Liver (tissue), 9 donors: ENCODE data around the gene KIF6. TPM values are rescaled to one million over a fixed set of nuclear protein-coding genes. Genes with fewer than 3 reads are reported as not detected.

Experiments
- DNase-seq: peaks from one replicate; pipeline ENCODE4 v3.0.0-alpha.2; 2017; ENCODE audit warnings: low spot score
- H3K27ac ChIP-seq, 2 donors: one replicate each; pipeline ENCODE4 v1.7.0; 2013; ENCODE audit warnings: inconsistent platforms in 2 of 2, low read length in 2 of 2, control low read depth in 1 of 2, low read depth in 1 of 2, mild to moderate bottlenecking in 1 of 2
- H3K27me3 ChIP-seq, 4 donors: one replicate each; pipeline versions ENCODE4 v1.6.1 to v1.7.0; 2013; ENCODE audit warnings: low read length in 3 of 4, inconsistent platforms in 1 of 4, mild to moderate bottlenecking in 1 of 4, moderate library complexity in 1 of 4; ENCODE audit not compliant: control insufficient read depth in 4 of 4, insufficient read depth in 4 of 4
- H3K36me3 ChIP-seq, 4 donors: one replicate each; pipeline versions ENCODE4 v1.6.1 to v1.7.0; 2013; ENCODE audit warnings: low read length in 3 of 4, mild to moderate bottlenecking in 3 of 4, low read depth in 1 of 4, moderate library complexity in 1 of 4; ENCODE audit not compliant: control insufficient read depth in 4 of 4, insufficient read depth in 3 of 4
- H3K4me1 ChIP-seq, 4 donors: one replicate each; pipeline versions ENCODE4 v1.6.1 to v1.7.0; 2013; ENCODE audit warnings: low read length in 3 of 4, mild to moderate bottlenecking in 3 of 4, moderate library complexity in 1 of 4; ENCODE audit not compliant: control insufficient read depth in 4 of 4, insufficient read depth in 4 of 4
- H3K4me3 ChIP-seq, 3 donors: one replicate each; pipeline versions ENCODE4 v1.6.1 to v1.7.0; 2013; ENCODE audit warnings: low read length in 3 of 3, control low read depth in 1 of 3, low read depth in 1 of 3, mild to moderate bottlenecking in 1 of 3
- H3K9ac ChIP-seq, 2 donors: one replicate each; pipeline ENCODE4 v1.7.0; 2013; ENCODE audit warnings: low read length in 2 of 2, mild to moderate bottlenecking in 2 of 2, moderate library complexity in 2 of 2, control low read depth in 1 of 2, low read depth in 1 of 2
- H3K9me3 ChIP-seq, 4 donors: one replicate each; pipeline versions ENCODE4 v1.6.1 to v1.7.0; 2013; ENCODE audit warnings: low read length in 3 of 4; ENCODE audit not compliant: control insufficient read depth in 4 of 4
- EGR1 ChIP-seq, 2 donors: IDR thresholded peaks; 2 replicates each; pipeline ENCODE4 v1.6.1; 2016 to 2018; ENCODE audit warnings: antibody characterized with exemption in 2 of 2, low read depth in 2 of 2
- FOXA1 ChIP-seq: IDR thresholded peaks from 2 replicates; pipeline ENCODE4 v1.6.1; 2016; ENCODE audit warnings: antibody characterized with exemption
- FOXA2 ChIP-seq: IDR thresholded peaks from 2 replicates; pipeline ENCODE4 v1.6.1; 2016; ENCODE audit warnings: antibody characterized with exemption
- GABPA ChIP-seq, 2 donors: IDR thresholded peaks in 1 of 2; conservative IDR thresholded peaks in 1 of 2; 2 replicates each; pipeline ENCODE4 v1.6.1; 2016; ENCODE audit warnings: antibody characterized with exemption in 2 of 2, mild to moderate bottlenecking in 1 of 2, moderate library complexity in 1 of 2
- HNF4A ChIP-seq, 2 donors: conservative IDR thresholded peaks; 2 replicates each; pipeline ENCODE4 v1.6.1; 2016; ENCODE audit warnings: antibody characterized with exemption in 2 of 2, mild to moderate bottlenecking in 2 of 2
- HNF4G ChIP-seq: IDR thresholded peaks from 2 replicates; pipeline ENCODE4 v1.6.1; 2016; ENCODE audit warnings: antibody characterized with exemption
- JUND ChIP-seq, 2 donors: IDR thresholded peaks; 2 replicates each; pipeline ENCODE4 v1.6.1; 2016; ENCODE audit warnings: antibody characterized with exemption in 2 of 2
- NR2F2 ChIP-seq: IDR thresholded peaks from 2 replicates; pipeline ENCODE4 v1.6.1; 2016; ENCODE audit warnings: antibody characterized with exemption
- RAD21 ChIP-seq, 2 donors: IDR thresholded peaks; 2 replicates each; pipeline ENCODE4 v1.6.1; 2016; ENCODE audit warnings: antibody characterized with exemption in 2 of 2, mild to moderate bottlenecking in 2 of 2
- RXRA ChIP-seq, 2 donors: IDR thresholded peaks; 2 replicates each; pipeline ENCODE4 v1.6.1; 2017 to 2018; ENCODE audit warnings: antibody characterized with exemption in 2 of 2, mild to moderate bottlenecking in 1 of 2
- SP1 ChIP-seq: IDR thresholded peaks from 2 replicates; pipeline ENCODE4 v1.6.1; 2018; ENCODE audit warnings: antibody characterized with exemption, mild to moderate bottlenecking
- TAF1 ChIP-seq: conservative IDR thresholded peaks from 2 replicates; pipeline ENCODE4 v1.6.1; 2016; ENCODE audit warnings: antibody characterized with exemption, mild to moderate bottlenecking
- YY1 ChIP-seq: IDR thresholded peaks from 2 replicates; pipeline ENCODE4 v1.6.1; 2016; ENCODE audit warnings: antibody characterized with exemption, mild to moderate bottlenecking
- WGBS: extraction: QIAGEN DNeasy Blood & Tissue Kit; methylation state at CpG from one replicate; pipeline ENCODE4 v1.1.7; 2013; 5-methylcytosine and 5-hydroxymethylcytosine counted together
- polyA plus RNA-seq, 2 donors: library from polyadenylated mRNA; stranded (reverse) in 1 of 2; unstranded in 1 of 2; fragments of 200-250 nt in 1 of 2; fragments of >200 nt in 1 of 2; fragmentation: Nextera tagmentation in 1 of 2; extraction: Ambion mirVana in 1 of 2; gene quantifications; one replicate each; pipeline versions ENCODE4 v1.2.1 to v1.2.3, GENCODE V29; 2013 to 2015
- total RNA-seq, 2 donors: library from RNA; depleted of rRNA; stranded (reverse); fragments of >200 nt; gene quantifications; one replicate each; pipeline ENCODE4 v1.2.3, GENCODE V29; 2014
- TF ChIP-seq, protein P1 (sequence below): IDR thresholded peaks from 2 replicates; pipeline ENCODE4 v1.6.1; 2016; ENCODE audit warnings: antibody characterized with exemption
- TF ChIP-seq, protein P2 (sequence below): IDR thresholded peaks from 2 replicates; pipeline ENCODE4 v1.6.1; 2016; ENCODE audit warnings: antibody characterized with exemption
- TF ChIP-seq, protein P3 (sequence below): IDR thresholded peaks from 2 replicates; pipeline ENCODE4 v1.6.1; 2016; ENCODE audit warnings: antibody characterized with exemption, mild to moderate bottlenecking
- donor health status: healthy.
- donor health status: healthy.
- donor health status: healthy.
- donor health status: healthy.
- donor health status: healthy.

Gene KIF6
- total and polyA plus RNA-seq, 4 donors = 0.17 to 7.5 (median 0.29) TPM

DNA sequence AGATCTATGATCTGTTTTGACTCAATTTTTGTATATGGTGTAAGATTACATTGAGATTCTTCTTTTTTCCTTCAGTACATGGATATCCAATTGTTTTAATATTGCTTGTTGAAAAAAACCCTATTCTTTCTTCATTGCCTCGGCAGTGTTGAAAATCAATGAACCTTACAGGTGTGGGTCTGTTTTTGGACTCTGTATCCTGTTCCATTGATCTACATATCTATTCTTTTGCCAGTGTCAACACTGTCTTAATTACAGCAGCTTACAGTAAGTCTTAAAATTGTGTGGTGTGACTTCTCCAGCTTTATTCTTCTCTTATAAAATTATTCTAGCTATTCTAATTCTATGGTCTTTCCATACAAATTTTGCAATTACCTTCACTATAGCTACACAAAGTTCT, 320.9 kb downstream of the KIF6 start:
- Histone ChIP-seq H3K9me3 (no peaks in the 10 kb centered on the region), H3K27ac (no peak overlapping the region), H3K4me3 (no peak overlapping the region), H3K9ac (no peak overlapping the region), H3K36me3 (no peaks in the 10 kb centered on the region), H3K27me3 (no peaks in the 10 kb centered on the region), H3K4me1 (peaks cover 0 to 8% (median 5%) of the 10 kb centered on the region in 4 donors)
- TF ChIP-seq FOXA1 (no peak), HNF4G (peak; percentile 75), SP1 (peak; percentile 33), FOXA2 (peak; percentile 24), RXRA (IDR thresholded peaks at IDR 0.05) (peak; percentile 19 to 44), HNF4A (conservative IDR thresholded peaks at IDR 0.05) (peak; percentile 84 to 96)
- 36% methylated on average over 1 of the region's 1 CpG for WGBS
- DNase-seq = no peak

DNA sequence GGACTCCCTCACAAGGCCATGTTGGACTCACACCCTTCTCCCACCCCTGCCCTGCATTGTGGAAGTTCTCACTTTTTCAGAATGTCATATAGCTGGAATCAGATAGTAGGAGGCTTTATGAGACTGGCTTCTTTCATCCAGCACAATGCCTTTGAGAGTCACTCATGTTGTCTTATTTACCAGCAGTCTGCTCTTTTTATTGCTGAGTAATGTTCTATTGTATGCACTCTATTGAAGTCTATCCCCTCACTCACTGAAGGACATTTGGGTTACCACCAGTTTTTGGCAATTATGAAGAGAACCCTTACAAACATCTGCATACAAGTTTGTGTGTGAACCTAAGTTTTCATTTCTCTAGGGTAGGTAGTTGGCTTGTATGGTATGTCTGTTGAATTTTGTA, 321.9 kb downstream of the KIF6 start:
- TF ChIP-seq EGR1 (IDR thresholded peaks at IDR 0.05; ENCODE audit: low read depth in 2 of 2) = no peak
- TF ChIP-seq, protein P1, sequence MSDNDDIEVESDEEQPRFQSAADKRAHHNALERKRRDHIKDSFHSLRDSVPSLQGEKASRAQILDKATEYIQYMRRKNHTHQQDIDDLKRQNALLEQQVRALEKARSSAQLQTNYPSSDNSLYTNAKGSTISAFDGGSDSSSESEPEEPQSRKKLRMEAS = no peak
- TF ChIP-seq RXRA (IDR thresholded peaks at IDR 0.05) = no peak
- TF ChIP-seq YY1 = no peak
- TF ChIP-seq, protein P2, sequence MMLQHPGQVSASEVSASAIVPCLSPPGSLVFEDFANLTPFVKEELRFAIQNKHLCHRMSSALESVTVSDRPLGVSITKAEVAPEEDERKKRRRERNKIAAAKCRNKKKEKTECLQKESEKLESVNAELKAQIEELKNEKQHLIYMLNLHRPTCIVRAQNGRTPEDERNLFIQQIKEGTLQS = no peak
- no peak for TF ChIP-seq FOXA2
- no peak for TF ChIP-seq RAD21 (IDR thresholded peaks at IDR 0.05)
- TF ChIP-seq NR2F2 = no peak
- no peak for TF ChIP-seq GABPA (IDR thresholded peaks at IDR 0.05 in 1 of 2, conservative IDR thresholded peaks at IDR 0.05 in 1 of 2)
- TF ChIP-seq, protein P3, sequence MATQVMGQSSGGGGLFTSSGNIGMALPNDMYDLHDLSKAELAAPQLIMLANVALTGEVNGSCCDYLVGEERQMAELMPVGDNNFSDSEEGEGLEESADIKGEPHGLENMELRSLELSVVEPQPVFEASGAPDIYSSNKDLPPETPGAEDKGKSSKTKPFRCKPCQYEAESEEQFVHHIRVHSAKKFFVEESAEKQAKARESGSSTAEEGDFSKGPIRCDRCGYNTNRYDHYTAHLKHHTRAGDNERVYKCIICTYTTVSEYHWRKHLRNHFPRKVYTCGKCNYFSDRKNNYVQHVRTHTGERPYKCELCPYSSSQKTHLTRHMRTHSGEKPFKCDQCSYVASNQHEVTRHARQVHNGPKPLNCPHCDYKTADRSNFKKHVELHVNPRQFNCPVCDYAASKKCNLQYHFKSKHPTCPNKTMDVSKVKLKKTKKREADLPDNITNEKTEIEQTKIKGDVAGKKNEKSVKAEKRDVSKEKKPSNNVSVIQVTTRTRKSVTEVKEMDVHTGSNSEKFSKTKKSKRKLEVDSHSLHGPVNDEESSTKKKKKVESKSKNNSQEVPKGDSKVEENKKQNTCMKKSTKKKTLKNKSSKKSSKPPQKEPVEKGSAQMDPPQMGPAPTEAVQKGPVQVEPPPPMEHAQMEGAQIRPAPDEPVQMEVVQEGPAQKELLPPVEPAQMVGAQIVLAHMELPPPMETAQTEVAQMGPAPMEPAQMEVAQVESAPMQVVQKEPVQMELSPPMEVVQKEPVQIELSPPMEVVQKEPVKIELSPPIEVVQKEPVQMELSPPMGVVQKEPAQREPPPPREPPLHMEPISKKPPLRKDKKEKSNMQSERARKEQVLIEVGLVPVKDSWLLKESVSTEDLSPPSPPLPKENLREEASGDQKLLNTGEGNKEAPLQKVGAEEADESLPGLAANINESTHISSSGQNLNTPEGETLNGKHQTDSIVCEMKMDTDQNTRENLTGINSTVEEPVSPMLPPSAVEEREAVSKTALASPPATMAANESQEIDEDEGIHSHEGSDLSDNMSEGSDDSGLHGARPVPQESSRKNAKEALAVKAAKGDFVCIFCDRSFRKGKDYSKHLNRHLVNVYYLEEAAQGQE = no peak
- no peak for TF ChIP-seq TAF1
- TF ChIP-seq SP1 = no peak
- TF ChIP-seq HNF4G = no peak
- TF ChIP-seq JUND (IDR thresholded peaks at IDR 0.05) = no peak
- Histone ChIP-seq H3K36me3 (no peaks in the 10 kb centered on the region), H3K4me3 (no peak overlapping the region), H3K4me1 (peaks cover 0 to 8% (median 5%) of the 10 kb centered on the region in 4 donors), H3K27ac (no peak overlapping the region), H3K27me3 (no peaks in the 10 kb centered on the region), H3K9me3 (no peaks in the 10 kb centered on the region), H3K9ac (no peak overlapping the region)
- DNase-seq = no peak

DNA sequence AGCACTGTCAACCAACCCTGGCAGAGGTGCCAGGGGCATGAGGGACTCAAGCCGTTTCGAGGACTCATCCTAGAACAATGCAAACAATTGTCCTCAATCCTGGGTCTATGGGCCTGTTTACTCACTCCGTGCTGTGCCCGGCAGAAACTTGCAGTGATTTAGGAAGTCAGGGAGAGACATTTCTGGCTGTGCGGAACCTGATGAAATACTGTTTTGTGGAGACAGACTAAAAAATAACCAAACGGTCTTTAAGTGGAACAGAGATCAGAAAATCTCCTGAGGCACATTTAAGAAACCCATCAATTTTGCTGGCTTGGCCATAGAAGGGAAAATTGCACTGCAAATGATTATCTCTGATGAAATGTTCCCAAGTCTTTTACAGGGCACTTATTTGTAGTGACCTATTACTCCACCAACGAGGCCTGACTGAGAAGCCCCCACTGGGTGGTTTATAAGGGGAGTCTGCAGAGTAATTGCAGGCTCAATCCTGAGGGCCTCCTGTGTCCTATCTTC, 322.9 kb downstream of the KIF6 start:
- Histone ChIP-seq H3K4me1 (peaks cover 0 to 8% (median 5%) of the 10 kb centered on the region in 4 donors), H3K27me3 (no peaks in the 10 kb centered on the region), H3K9me3 (no peaks in the 10 kb centered on the region), H3K27ac (no peak overlapping the region), H3K9ac (no peak overlapping the region), H3K4me3 (no peak overlapping the region), H3K36me3 (no peaks in the 10 kb centered on the region)
- TF ChIP-seq, protein P2 = no peak
- no peak for TF ChIP-seq FOXA1
- TF ChIP-seq RAD21 (IDR thresholded peaks at IDR 0.05) = no peak
- TF ChIP-seq, protein P3 = no peak
- no peak for TF ChIP-seq SP1
- TF ChIP-seq HNF4G = no peak
- TF ChIP-seq JUND (IDR thresholded peaks at IDR 0.05) = no peak
- no peak for TF ChIP-seq RXRA (IDR thresholded peaks at IDR 0.05)
- TF ChIP-seq GABPA (IDR thresholded peaks at IDR 0.05 in 1 of 2, conservative IDR thresholded peaks at IDR 0.05 in 1 of 2) = no peak
- TF ChIP-seq, protein P1 = no peak
- no peak for TF ChIP-seq YY1
- TF ChIP-seq TAF1 = no peak
- no peak for TF ChIP-seq NR2F2
- TF ChIP-seq HNF4A (conservative IDR thresholded peaks at IDR 0.05) = no peak
- no peak for DNase-seq
- 85% methylated on average over 7 of the region's 7 CpGs for WGBS
